H1 (cell line): Measurements from ENCODE around the gene KIAA1614. TPM values are rescaled to one million over a fixed set of nuclear protein-coding genes. Genes with fewer than 3 reads are reported as not detected.

ENCODE experiments used
- GTF2F1 ChIP-seq: IDR thresholded peaks from 2 replicates; pipeline ENCODE4 v1.6.1; 2012; ENCODE audit warnings: low read depth, low read length, improper control_type of control experiment, borderline replicate concordance
- POU5F1 ChIP-seq: IDR thresholded peaks from 2 replicates; pipeline ENCODE4 v1.6.1; 2011; ENCODE audit warnings: low read depth, mild to moderate bottlenecking, low read length, moderate library complexity
- polyA plus RNA-seq, 7 experiments: library from polyadenylated mRNA; depleted of rRNA in 3 of 7; stranded (reverse) in 5 of 7; unstranded in 2 of 7; fragments of >200 nt in 5 of 7; fragments of 200-250 nt in 2 of 7; gene quantifications; 1 replicate in 5 of 7; 2 replicates in 1 of 7; 4 replicates in 1 of 7; pipeline versions ENCODE4 v1.2.1 to v1.2.3, GENCODE V29; 2011 to 2013; ENCODE audit warnings: missing spikeins in 2 of 7, mixed read lengths in 2 of 7
- total RNA-seq: library from RNA; stranded (reverse); fragmentation: NEBNext Ultra II Directional; extraction: Animal tissue kit (Norgen Biotek cat#: 25700); gene quantifications from 2 replicates; pipeline ENCODE4 v1.2.1, GENCODE V29; 2021

Gene KIAA1614
- total and polyA plus RNA-seq, 2 of the 8 experiments (the other 6 are each of a cell fraction or from before 2014, with no cell fraction given) = 1.3 to 3.1 TPM

DNA sequence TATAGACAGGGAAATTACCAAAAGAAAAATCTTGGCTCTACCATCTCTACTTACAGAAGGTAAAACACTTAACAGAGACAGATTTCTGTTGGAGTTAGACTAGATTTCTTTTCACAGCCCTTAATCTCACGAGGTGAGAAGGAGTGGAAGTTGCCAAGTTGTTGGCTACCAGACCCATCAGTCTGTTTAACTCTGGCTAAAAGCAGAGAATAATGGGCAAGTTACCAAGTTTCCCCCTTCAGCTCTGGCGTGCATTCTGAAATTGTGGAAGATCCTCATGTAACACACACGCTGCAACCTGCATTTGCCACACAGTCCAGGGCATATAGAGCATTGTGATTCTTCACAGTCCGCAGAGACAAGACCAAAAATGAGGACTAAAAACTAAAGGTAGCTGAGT lies 60.7 kb downstream of the KIAA1614 start (continued):
- TF ChIP-seq POU5F1 = no peak
- TF ChIP-seq GTF2F1 = no peak
- TF ChIP-seq, all 59 proteins: peak for 0
